GF-D8 (cell line): ENCODE results near the gene TMEM143.
"Not testable (repeated sequence)": the region's sequence is repeated elsewhere in the genome, so short reads cannot be mapped to it uniquely, and the experiment has no call there.

Source experiments
- DNase-seq: peaks from one replicate; lab custom pipeline; 2025; lab: John Stamatoyannopoulos, UW

TMEM143 gene

DNA sequence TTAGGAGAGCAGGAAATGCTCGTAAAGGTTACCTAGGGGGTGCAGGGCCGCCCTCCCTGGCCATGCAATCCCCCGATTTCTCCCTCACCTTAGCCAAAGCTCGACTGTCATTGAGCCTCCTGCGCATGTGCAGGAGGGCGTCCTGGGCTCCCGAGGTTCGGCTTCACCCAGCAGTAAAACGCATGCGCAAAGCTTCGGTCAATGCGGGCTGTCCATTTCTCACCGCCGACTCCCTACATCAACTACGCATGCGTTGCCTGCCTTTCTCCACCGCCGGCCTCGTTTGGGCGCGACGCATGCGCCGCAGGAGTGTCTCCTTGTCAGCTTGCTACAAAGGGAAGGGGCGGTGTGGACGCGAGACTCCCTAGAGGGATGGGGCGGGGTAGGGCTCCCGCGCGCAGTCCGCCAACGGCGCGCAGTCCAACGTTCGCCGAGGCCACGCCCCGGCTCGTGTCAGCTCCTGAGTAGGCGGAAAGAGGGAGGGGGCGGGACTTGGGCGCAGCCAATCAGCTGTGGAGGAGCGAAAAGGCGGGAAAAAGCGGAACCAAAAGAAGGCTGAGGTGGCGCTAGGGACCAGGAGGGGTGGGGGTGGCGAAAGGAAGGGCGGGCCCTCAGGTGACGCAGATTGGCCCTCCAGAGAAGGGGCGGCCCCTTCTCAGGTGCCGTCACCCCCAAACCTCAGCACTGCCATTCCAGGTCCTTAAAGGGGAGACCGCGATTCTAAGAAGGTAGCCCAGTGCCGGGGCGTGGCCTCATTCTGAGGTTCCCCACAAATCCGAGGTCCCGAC lies at the start of gene TMEM143, which contains the start of gene SYNGR4:
TSS of gene TMEM143 (minus strand) at position 131 of the 788 bp plus-strand sequence. CDS start at position 111, 20 bp downstream.
TSS of gene SYNGR4 (plus strand) at position 558 of the 788 bp plus-strand sequence. CDS start 1,476 bp downstream, outside the sequence.
- DNase-seq = peak; percentile 99

DNA sequence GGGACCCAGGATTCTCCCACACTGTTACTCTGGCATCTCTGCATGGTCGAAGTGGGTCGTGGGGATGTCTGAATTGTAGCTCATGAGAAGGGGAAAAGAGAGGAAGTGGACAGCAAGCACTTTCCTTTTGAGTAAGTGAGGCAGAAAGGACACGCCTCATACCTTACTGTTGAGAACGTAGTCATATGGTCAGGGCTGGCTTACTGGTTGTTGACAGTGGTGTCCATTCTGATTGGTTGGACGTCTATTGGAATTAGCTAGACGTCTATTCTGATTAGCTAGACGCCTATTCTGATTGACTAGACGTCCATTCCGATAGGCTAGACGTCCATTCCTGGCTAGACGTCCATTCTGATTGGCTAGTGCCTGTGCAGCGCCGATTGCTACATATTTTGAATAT lies 42.1 kb upstream of the TMEM143 start:
- DNase-seq = no peak

DNA sequence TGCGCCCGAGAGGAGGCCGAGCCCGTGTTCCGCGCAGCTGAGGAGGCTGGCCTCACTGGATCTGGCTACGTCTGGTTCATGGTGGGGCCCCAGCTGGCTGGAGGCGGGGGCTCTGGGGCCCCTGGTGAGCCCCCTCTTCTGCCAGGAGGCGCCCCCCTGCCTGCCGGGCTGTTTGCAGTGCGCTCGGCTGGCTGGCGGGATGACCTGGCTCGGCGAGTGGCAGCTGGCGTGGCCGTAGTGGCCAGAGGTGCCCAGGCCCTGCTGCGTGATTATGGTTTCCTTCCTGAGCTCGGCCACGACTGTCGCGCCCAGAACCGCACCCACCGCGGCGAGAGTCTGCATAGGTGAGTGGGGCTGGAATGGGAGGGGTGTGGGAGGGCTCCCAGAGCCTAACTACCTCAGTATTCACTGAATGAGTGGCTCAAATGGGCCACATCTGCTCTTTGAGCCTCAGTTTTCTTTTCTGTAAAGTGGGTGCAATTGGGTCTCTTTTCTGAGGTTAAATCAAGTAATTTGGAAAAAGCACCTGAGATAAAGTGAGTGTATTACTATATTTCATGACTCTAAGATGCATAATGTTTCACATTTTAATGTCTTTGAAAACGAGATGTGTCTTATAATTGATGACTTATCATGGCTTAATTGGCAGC lies 41.4 kb upstream of the TMEM143 start:
- DNase-seq = no peak

DNA sequence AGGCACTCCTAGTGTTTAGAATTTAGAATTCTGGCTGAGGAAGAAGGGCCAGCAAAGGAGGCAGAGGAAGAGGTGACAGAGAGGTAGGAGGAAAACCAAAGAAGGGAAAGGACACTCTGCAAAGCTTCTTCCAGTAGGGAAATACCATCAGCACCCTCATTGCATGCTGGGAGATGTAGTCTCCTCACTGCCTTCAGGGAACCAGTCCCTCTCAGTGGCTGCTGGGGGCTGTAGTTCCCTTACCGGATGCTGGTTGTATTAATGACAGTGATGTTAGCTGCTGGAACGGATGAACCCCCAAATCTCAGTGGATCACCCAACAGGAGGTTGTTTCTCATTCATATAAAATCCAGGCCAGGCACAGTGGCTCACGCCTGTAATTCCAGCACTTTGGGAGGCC lies 39.9 kb upstream of the TMEM143 start:
- peak; percentile 41 for DNase-seq

DNA sequence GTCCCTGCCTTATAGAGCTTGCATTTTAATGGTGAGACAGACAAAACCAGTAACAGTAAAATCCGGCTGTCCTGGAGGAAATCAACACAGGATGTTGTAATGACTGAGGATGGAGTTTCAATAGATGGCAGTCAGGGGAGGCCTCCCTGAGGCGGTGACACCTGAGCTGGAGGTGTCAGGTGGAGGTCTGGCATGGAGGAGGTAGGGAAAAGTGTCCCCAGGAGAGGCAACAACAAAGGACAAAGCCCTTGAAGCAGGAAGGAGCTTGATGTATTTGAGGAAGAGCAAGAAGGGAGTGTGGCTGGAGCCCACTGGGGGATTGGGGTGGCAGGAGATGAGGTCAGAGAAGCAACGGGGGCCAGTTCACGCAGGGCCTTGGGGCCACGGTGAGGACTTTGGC lies 37.5 kb upstream of the TMEM143 start:
- DNase-seq = no peak

DNA sequence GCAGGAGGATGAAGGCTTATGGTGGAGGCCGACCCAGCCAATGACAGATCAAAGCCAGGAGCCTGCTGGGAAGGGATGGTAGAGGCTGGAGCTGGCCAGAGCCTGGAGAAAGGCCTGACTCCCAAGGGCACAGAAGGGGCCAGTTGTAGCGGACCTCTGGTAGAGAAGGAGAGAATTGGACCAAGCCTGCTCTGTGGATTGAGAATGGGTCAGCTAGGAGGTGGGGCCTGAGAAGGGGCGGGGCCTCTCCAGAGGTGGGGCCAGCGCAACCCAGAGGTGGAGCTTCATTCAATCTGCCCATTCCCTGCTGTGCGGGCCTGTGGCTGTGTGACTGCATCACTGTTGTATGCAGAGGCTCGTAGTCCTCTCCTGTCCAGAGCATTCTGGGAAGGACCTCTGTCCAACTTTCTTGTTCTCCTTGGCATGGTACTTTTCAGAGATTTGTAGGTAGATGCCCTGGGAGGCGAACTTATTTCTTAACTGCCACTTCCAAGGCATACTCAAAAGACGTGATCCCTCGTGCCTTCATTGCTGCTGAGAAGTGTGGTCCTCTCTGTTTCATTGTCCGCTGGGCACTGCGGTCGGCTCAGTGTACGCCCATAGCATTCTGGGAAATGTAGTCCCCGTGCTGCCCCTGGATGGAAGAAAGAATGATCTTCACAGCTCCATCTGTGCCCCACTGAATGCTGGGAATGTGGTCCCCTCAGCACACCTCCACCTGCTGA lies 36.4 kb upstream of the TMEM143 start:
- no peak for DNase-seq

DNA sequence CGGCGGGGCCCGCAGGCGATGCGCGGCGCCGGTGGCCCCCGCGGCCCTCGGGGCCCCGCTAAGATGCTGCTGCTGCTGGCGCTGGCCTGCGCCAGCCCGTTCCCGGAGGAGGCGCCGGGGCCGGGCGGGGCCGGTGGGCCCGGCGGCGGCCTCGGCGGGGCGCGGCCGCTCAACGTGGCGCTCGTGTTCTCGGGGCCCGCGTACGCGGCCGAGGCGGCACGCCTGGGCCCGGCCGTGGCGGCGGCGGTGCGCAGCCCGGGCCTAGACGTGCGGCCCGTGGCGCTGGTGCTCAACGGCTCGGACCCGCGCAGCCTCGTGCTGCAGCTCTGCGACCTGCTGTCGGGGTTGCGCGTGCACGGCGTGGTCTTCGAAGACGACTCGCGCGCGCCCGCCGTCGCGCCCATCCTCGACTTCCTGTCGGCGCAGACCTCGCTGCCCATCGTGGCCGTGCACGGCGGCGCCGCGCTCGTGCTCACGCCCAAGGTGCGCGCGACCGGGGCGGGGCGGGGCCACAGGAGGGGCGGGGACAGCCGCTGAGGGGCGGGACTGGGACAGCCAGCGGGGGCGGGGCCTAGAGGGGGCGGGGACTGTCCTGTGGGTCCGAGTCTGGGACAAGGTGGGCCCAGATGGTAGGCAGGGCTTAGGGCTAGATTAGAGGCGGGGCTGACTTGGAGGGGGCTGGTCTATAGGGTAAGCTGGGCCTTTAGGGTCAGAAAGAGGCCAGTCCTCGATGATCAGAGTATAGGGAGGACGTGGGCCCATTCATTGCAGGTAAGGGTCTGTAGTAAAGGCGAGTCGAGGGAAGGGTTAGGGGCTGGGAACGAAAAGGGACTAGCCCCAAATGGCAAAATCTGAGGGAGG lies 34.9 kb upstream of the TMEM143 start:
- peak; percentile 79 for DNase-seq

DNA sequence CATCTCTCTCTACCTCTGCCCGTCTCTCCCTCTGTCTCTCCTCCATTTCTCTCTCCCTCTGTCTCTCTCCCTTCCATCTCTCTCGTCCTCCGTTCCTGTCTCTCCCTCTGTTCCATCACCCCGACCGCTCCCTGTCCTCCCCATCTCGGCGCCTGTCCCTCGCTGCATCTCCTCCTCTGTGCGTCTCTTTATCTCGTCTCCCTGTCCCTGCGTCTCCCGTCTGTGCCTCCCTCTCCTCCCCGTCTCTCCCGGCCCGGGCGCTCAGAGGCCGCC lies 34.3 kb upstream of the TMEM143 start:
- no peak for DNase-seq

DNA sequence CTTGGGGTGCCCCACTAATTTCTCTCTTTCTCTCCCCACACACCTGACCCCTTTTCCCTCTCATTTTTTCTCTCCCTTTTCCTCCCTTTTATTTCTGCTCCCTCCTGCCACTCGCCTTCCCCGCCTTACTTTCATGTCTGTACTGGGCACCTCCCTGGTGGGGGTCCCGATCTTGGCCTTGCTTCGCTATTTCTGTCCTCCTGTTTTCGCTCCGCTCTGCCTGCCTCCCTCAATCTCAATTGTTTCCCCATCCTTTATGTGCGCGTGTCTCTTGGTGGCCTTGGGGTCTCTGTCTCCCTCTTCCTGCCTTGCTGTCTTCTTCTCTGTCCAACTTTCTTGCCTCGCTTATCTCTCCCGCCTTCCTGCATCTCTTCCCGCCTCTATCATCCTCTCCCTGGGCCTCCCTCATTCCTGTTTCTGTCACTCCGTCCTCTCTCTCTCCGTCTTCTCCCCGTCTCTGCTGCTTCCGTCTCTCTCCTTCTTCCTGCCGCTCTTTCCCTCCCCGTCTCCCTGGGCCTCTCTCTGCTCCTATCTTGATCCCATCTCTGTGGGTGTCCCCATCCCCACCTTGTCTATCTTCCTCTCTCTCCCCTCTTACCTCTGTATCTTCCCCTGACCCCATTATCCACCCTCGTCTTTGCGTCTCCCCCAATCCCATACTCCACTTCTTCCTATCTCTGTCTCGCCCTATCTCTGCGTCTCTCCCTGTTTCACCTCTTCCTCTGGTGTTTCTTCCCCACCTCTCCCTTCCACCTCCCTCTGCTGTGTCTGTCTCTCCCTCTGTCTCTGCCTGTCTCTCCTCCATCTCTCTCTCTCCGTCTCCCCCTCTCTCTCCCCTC lies 33.7 kb upstream of the TMEM143 start:
- DNase-seq = no peak

DNA sequence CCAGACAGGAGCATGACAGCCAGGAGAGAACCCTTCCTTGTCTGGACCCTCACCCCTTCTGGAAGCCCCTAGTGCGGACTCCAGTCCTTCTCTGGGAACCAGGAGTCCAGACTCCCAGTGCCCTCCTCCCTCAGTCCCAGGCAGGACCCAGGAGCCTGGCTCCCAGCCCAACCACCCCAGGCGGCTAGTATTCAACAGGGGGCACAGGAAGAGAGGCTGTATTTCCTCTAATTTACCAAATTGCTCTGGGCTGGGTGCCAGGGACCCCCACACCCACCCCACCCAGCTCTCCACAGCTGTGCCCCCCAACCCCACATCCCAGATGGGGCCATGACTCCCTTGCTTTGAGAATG lies 33.1 kb upstream of the TMEM143 start:
- DNase-seq = no peak

DNA sequence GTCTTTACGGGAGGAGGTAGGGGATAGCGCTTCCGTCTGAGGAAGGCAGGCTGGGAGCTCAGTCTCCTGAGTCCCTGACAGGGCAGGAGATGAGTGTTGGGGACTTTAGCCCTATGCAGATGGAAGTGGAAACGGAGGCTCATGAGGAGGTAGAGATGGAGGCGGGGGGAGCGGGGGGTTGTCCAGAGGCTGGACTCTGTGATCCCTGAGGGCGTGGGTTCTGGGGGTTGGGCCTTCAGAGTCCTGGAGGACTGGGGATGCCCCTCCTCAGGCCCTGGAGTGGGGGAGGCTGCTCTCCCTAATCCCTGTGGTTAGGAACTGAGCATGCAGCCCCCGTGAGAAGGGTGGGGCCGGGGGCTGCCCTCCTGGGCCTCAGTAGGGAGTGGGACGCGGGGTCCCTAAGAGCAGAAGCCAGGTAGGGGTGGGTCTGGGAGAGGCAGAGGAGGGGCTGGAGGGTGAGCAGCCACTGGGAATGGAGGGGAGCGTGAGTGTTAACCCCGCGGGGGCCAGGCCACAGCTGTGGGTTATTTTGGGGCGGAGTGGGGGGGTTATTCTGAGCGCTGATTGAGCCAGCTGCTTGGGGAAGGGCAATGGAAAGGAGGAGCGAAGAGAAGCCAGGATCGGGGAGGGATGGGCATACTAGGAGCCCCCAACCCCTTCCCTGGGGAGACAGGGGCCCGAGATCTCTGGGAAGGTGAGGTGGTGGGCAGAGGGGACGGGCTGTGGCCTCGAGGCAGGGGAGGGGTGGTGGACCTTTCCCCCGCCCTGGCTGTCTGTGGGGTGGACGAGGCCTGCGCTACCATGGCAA lies 32.5 kb upstream of the TMEM143 start:
- DNase-seq = no peak

DNA sequence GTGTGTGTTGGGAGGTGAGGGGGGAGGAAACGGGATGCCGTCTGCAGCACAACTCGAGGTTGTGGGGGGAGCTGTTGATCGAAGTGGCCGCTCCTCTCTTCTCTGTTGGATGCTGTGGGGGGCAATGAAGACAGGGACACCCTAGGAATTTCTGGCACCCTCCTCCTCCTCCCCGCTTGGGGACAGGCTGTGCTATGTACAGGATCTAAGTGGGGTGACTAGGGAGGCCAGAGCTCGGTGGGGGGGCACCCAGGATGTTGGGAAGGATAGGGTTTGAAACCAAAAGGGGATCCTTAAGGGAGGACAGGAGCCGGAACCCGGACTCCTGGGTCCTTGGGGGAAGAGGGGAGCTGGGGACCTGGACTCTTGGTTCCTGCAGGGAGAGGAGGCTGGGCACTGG lies 31.8 kb upstream of the TMEM143 start:
- DNase-seq = no peak

DNA sequence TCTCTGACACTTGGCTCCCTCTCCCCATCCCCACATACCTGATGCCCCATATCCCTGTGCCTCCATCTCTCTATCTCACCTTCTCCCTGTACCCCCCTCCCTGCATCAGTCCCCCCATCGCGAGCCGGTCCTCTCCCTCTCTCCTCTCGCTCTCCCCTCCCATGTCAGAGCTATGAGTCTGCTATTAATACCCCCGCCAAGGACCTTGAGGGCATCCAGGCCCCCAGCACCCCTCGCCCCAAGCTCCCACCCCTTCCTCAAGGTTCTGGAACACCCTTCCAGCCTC lies 31.4 kb upstream of the TMEM143 start:
- no peak for DNase-seq

DNA sequence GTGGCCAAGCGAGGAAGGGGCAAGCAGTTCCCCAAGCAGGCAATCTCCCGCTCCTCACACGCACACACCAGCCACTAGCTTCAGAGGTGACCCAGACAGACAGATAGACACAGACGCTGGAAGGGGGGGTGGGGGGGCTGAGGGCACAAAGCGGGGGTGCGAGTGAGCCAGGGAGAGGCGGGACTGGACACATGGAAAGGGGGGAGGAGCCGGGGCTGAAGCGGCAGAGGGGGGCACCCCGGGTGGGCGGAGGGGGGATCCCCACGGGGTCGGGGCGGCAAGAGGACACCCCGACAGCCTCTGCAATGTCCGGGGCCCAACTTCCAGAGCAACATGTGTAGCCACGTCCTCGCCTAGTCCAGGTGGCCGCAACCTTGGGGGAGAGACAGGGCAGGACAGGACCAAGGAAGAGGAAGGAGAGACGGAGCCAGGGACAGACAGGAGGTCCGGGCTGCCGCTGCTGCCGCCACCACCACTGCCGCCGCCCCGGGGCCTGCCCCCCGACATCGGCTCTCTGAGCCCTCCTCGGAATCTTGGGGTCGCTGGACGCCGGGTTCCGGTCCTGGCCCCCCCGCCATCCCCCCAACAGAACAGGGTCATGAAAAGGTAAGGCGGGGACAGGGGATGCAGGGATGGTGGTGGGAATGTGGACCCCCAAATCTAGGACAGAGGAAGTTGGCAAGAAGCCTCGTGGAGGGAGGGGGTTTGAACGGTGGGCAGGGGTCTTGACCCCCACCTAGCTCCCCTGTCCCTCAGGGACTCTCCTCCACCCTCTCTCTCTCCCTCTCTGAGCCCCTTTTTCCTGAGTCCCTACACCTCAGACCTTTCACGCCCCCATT lies 30.8 kb upstream of the TMEM143 start:
- no peak for DNase-seq

DNA sequence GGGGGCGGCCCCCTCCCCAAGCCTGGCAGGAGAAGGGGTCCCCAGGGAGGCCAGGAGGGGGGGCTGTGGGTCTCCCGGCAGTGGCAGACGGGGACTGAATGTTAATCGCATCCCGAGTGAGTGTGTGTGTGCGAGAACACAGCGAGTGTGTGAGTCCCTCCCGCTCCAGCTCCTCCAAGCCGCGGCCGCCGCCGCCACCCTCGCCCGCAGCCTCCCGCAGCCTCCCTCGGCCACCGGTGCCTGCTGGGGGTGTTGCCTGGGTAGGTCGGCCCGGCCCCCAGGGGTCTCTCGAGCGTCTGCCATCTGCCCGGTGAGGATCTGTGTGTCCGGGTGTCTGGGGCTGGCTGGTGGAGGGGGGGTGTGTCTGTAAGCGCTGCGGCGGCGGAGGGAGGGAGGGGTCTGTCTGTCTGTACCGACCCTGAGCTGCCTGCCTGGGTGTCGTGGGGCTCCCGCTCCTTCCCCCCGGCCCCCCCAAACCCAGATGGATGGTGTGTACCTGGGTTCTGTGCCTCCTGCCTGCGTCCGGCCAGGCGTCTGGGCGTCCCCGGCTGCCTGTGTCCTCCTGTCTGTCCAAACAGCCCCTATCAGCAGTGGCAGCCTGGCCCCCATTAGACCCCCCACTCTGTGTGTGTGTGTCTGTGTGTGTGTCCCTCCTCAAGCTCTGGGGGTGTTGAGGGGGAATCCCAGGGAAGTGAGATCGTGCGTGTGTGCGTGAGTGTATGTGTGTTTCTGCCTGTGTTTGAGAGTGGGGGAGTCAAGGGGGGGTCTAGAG lies 30.0 kb upstream of the TMEM143 start, which contains the start of gene GRIN2D:
TSS of gene GRIN2D (plus strand) at position 110 of the 772 bp plus-strand sequence. CDS start 4,725 bp downstream, outside the sequence.
- no peak for DNase-seq

DNA sequence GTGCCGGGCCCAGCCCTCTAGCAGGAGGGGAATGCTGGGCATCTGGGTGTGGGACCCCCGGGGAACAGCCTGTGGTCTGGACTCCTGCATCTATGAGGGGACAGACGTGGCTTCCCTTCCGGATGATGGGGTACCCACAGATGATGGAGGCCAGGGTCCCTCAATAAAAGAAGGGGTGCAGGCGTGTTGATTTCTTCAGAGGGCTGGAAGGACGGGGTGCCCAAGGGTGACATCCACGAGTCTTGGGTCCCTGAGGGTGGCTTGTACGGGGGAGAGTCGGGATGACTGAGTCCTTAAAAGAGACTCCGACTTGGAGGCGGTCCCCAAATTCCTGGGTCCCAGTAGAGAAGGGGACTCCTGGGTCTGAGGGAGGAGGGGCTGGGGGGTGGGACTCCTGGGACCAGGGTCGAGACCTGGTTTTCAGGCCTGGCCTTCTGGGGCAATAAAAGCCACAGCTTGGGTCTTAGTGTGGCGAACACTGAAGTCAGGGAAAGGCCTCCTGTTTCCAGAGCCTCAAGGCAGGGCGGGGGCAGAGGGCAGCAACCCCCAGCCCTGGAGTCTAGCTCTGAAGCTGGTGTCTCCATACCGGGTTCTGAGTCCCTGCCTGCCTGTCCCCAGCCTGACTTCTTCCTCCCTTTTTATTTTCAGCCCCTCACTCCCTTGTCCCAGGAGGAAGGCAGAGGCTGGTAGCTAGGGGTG lies 29.3 kb upstream of the TMEM143 start:
- DNase-seq = no peak

DNA sequence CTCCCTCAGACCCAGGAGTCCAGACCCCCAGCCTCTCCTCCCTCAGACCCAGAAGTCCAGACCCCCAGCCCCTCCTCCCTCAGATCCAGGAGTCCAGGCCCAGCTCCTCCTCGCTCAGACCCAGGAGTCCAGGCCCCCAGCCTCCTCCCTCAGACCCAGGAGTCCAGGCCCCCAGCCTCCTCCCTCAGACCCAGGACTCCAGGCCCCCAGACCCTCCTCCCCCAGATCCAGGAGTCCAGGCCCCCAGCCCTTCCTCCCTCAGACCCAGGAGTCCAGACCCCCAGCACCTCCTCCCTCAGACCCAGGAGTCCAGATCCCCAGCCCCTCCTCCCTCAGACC lies 28.2 kb upstream of the TMEM143 start:
- DNase-seq = not testable (repeated sequence)
